OCI-LY7 (cell line): ENCODE results near the gene UBE2D1. TPM values are rescaled to one million over a fixed set of nuclear protein-coding genes. Genes with fewer than 3 reads are reported as not detected.

Experiments
- BruUV-seq: library from RNA; stranded (reverse); fragments of 400-500 nt; replicated peaks from 2 replicates; lab custom pipeline; 2021; lab: Mats Ljungman, UMichigan
- CTCF ChIA-PET: fragments of 300-600 bp; sonication (Branson Sonifier 250); formaldehyde crosslinking; loops from one replicate; lab custom pipeline; 2022; ENCODE audit warnings: antibody characterized with exemption; ENCODE audit not compliant: unreplicated experiment; lab: Charles Lee
- POLR2A ChIA-PET: fragments of 300-600 bp; sonication (Branson Sonifier 250); formaldehyde crosslinking; loops from one replicate; lab custom pipeline; 2022; ENCODE audit warnings: antibody characterized with exemption; lab: Charles Lee
- DNase-seq: peaks from one replicate; pipeline ENCODE4 v3.0.0-alpha.2; 2015; ENCODE audit warnings: low spot score
- H2AFZ ChIP-seq: fragments of 200-600 bp; sonication (generic), shearing (Covaris generic); 2 replicates; pipeline ENCODE4 v1.6.1; 2014; ENCODE audit warnings: mild to moderate bottlenecking, antibody characterized with exemption, low read length, moderate library complexity
- H3K27ac ChIP-seq: fragments of 200-600 bp; sonication (generic); 2 replicates; pipeline ENCODE4 v1.5.1; 2014; ENCODE audit warnings: mixed run types, low read depth, mild to moderate bottlenecking, moderate library complexity, low read length, inconsistent platforms; ENCODE audit not compliant: poor library complexity, severe bottlenecking
- H3K36me3 ChIP-seq: fragments of 200-600 bp; sonication (generic); 2 replicates; pipeline ENCODE4 v1.6.1; 2014; ENCODE audit warnings: mild to moderate bottlenecking, antibody characterized with exemption, low read length, moderate library complexity, mixed read lengths; ENCODE audit not compliant: insufficient read depth
- H3K4me1 ChIP-seq: fragments of 200-600 bp; sonication (generic); 2 replicates; pipeline ENCODE4 v1.5.1; 2014; ENCODE audit warnings: mild to moderate bottlenecking, low read length; ENCODE audit not compliant: insufficient read depth, poor library complexity, severe bottlenecking
- H3K4me2 ChIP-seq: fragments of 200-600 bp; sonication (generic); 2 replicates; pipeline ENCODE4 v1.6.1; 2014; ENCODE audit warnings: mild to moderate bottlenecking, low read length
- H3K4me3 ChIP-seq: fragments of 200-600 bp; sonication (generic); 2 replicates; pipeline ENCODE4 v1.5.1; 2014; ENCODE audit warnings: mild to moderate bottlenecking, low read depth, low read length; ENCODE audit not compliant: poor library complexity, severe bottlenecking
- H3K79me2 ChIP-seq: fragments of 200-600 bp; sonication (generic); 2 replicates; pipeline ENCODE4 v1.6.1; 2016; ENCODE audit warnings: low read depth, mild to moderate bottlenecking, low read length, moderate library complexity, mixed read lengths; ENCODE audit not compliant: insufficient read depth
- H3K9me2 ChIP-seq: fragments of 200-600 bp; sonication (generic); 2 replicates; pipeline ENCODE4 v1.6.1; 2016; ENCODE audit warnings: mild to moderate bottlenecking, low read length, mixed read lengths; ENCODE audit not compliant: insufficient read depth
- H3K9me3 ChIP-seq: fragments of 200-600 bp; sonication (generic); 2 replicates; pipeline ENCODE4 v1.6.1; 2014; ENCODE audit warnings: mild to moderate bottlenecking, mixed run types, low read length, mixed read lengths
- H4K20me1 ChIP-seq: fragments of 200-600 bp; sonication (generic); 2 replicates; pipeline ENCODE4 v1.6.1; 2014; ENCODE audit warnings: mild to moderate bottlenecking, antibody characterized with exemption, low read length, moderate library complexity, mixed read lengths; ENCODE audit not compliant: insufficient read depth
- CTCF ChIP-seq: fragments of 200-600 bp; sonication (generic); conservative IDR thresholded peaks from 2 replicates; pipeline ENCODE4 v1.5.1; 2014; ENCODE audit warnings: mild to moderate bottlenecking, antibody characterized with exemption, low read length, moderate library complexity, mixed read lengths
- EZH2phosphoT487 ChIP-seq: fragments of 200-600 bp; sonication (generic); IDR thresholded peaks from 2 replicates; pipeline ENCODE4 v1.6.1; 2018; ENCODE audit warnings: low read depth, borderline replicate concordance, mild to moderate bottlenecking, mixed run types, antibody characterized with exemption, low read length, moderate library complexity, mixed read lengths
- intact Hi-C: fragments of 100-400 bp; cut with micrococcal nuclease; formaldehyde crosslinking; loops from one replicate; pipeline ENCODE4 v1.10.0; 2022; ENCODE audit not compliant: unreplicated experiment
- total RNA-seq, 2 experiments: library from RNA; depleted of rRNA in 1 of 2; stranded (reverse); fragments of >200 nt in 1 of 2; shearing (Covaris generic) in 1 of 2; gene quantifications; 2 replicates each; pipeline ENCODE4 v1.2.3, GENCODE V29; 2014 to 2022

UBE2D1 gene
- total RNA-seq, 2 experiments from 2014 or later = 6.8 to 10.0 TPM

GRCh38 chr10:58356756-58357155 lies 21.9 kb downstream of the UBE2D1 start:
- H3K9me3 ChIP-seq = no peaks in the 10 kb centered on the region
- intact Hi-C loops = no loop called here
- H3K9me2 ChIP-seq = no peaks in the 10 kb centered on the region
- no TSS peak for BruUV-seq
- DNase-seq = no peak
- no peak overlapping the region for H3K4me2 ChIP-seq
- peaks cover 4% of the 10 kb centered on the region; the same call in 1 of the 2 replicates for H3K36me3 ChIP-seq
- no peak for TF ChIP-seq CTCF
- no peak for TF ChIP-seq EZH2phosphoT487
- H3K27ac ChIP-seq = no peak overlapping the region
- no peak overlapping the region for H2AFZ ChIP-seq
- H3K4me1 ChIP-seq = no peaks in the 10 kb centered on the region
- H4K20me1 ChIP-seq = peaks cover 8% of the 10 kb centered on the region; the same call in 1 of the 2 replicates
- peaks cover 5% of the 10 kb centered on the region; the same call in 1 of the 2 replicates for H3K79me2 ChIP-seq
- H3K4me3 ChIP-seq = no peak overlapping the region
- ChIA-PET POLR2A (interaction anchor here (0.6 kb wide), 1 partner anchor 59 kb away, joined by 3 read pairs; no protein-coding TSS in a partner anchor), CTCF (no interaction called here)

GRCh38 chr10:58358314-58358933 lies 23.6 kb downstream of the UBE2D1 start:
- intact Hi-C loops = no loop called here
- TF ChIP-seq CTCF (no peak), EZH2phosphoT487 (no peak)
- Histone ChIP-seq H3K9me3 (no peaks in the 10 kb centered on the region), H2AFZ (no peak overlapping the region), H3K4me1 (no peaks in the 10 kb centered on the region), H3K9me2 (no peaks in the 10 kb centered on the region), H3K36me3 (peaks cover 10% of the 10 kb centered on the region; the same call in 1 of the 2 replicates), H3K4me2 (no peak overlapping the region), H3K4me3 (no peak overlapping the region), H4K20me1 (peaks cover 8% of the 10 kb centered on the region; the same call in 1 of the 2 replicates), H3K27ac (no peak overlapping the region), H3K79me2 (peaks cover 5% of the 10 kb centered on the region; the same call in 1 of the 2 replicates)
- POLR2A ChIA-PET = interaction anchor here (0.6 to 2.3 kb wide), 3 partner anchors 8 to 92 kb away, joined by 3 to 11 read pairs (median 3); no protein-coding TSS in a partner anchor
- no TSS peak for BruUV-seq
- CTCF ChIA-PET = no interaction called here
- no peak for DNase-seq

GRCh38 chr10:58358947-58359346 lies 24.1 kb downstream of the UBE2D1 start:
- H3K9me2 ChIP-seq = no peaks in the 10 kb centered on the region
- intact Hi-C loops = no loop called here
- ChIA-PET POLR2A (interaction anchor here (0.6 to 2.3 kb wide), 4 partner anchors 8 to 91 kb away, joined by 3 to 11 read pairs (median 4); no protein-coding TSS in a partner anchor), CTCF (no interaction called here)
- TF ChIP-seq EZH2phosphoT487 (no peak), CTCF (no peak)
- peaks cover 6% of the 10 kb centered on the region; the same call in 1 of the 2 replicates for H4K20me1 ChIP-seq
- no peak overlapping the region for H3K4me3 ChIP-seq
- no peak overlapping the region for H2AFZ ChIP-seq
- H3K36me3 ChIP-seq = peaks cover 13% of the 10 kb centered on the region; the same call in 1 of the 2 replicates
- H3K4me2 ChIP-seq = no peak overlapping the region
- H3K27ac ChIP-seq = no peak overlapping the region
- H3K4me1 ChIP-seq = no peaks in the 10 kb centered on the region
- H3K79me2 ChIP-seq = peaks cover 5% of the 10 kb centered on the region; the same call in 1 of the 2 replicates
- BruUV-seq = no TSS peak
- no peaks in the 10 kb centered on the region for H3K9me3 ChIP-seq
- no peak for DNase-seq
